ENCODE data around the gene ADSS1.

The ADSS1 gene

DNA sequence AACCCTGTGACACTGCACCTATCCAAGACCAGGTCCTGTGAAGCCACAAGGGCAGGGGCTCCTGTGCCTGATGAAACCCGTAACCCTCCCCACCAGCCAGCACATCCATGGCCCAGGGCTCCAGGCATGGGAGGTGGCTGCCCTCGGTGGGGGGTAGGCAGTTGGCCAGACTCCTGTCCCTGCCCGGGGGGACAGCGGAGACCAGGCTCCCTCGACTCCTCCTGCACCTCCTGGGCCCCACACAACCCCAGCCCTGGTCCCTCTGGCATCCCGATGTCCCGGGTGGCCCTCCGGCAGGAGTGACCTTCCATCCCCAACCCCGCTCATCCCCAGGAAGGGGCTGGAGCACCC lies 60.2 kb downstream of the ADSS1 start:
- DNase-seq (ENCODE audit: low spot score), result no peak

DNA sequence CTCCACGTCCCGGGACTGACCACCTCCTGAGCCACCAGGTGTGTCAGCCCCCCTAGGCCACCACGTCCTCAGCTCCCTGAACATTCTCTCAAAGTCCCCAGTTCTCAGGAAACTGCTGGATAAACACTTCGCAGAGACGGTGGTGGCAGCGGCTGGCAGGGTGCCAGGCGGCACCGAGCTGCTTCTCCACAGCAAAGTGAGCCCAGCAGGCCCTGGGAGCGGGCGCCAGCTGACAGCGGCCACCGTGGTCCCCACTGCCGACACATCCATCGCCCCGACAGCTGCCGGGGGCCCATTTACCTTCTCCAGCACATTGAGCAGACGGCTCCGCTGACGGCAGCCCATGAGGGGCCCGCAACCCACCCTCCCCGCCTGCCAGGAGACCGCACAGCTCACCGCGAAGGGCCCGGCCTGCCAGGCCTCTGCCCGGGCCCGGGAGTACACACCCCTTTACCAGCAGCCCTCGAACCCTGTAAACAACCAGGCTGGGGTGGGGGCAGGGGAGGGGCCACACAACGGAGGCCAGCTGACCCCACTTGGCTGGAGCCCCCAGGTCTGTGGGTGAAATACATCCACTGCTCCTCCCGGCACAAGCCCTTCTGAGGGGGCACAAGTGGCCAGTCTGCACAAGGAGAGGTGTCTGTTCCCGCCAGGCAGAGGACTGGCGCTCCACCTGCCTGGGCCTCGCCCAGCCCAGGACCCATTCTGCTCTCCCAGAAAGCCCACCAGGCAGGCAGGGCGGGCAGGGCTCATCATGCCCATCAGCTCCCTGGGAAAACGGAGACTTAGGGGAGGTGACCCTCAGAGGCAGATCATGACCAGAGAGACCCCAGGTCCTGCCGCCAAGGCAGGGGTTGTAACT lies 61.0 kb downstream of the ADSS1 start:
- DNase-seq (ENCODE audit: low spot score), result no peak

DNA sequence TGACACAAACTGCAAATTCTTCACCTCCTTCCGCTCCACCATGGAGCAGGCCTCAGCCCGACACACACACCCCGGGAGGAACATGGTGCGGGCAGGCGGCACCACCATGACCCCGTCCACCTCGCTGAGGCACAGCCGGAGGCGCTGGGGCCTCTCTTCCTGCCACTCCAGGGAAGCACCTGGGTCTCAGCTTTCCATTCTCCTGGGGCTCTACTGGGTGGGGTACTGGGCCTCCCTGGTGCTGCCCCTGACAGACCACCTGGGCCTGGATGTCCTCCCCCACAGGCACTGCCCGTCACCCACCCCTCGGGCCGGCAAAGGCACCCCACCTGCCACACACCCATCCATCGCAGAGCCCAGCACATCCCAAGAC lies 61.7 kb downstream of the ADSS1 start:
- no peak for DNase-seq (ENCODE audit: low spot score)

DNA sequence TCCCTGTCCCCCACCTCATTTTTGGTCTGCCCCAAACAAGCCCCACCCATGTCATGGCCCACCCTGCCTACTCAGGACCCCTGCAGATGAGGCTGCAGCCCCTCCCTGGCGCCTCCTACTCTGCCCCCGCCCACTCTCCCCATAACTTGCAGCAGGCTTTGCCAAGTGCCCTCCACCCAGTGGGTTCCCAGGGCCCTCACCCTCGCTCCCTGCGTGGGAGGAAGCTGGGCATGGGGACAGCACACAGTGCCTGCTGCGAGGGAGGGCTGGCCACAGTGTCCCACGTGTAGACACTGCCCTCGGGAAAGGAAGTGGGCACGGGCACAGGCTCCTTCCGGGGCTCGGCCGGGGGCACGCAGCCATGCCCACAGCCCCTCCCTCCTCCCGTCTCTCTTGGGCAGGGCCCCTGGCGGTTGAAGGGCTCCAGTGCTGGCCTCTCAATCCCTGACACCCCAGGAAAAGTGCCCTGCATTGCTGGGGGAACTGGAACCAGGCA lies 62.1 kb downstream of the ADSS1 start:
- no peak for DNase-seq (ENCODE audit: low spot score)

DNA sequence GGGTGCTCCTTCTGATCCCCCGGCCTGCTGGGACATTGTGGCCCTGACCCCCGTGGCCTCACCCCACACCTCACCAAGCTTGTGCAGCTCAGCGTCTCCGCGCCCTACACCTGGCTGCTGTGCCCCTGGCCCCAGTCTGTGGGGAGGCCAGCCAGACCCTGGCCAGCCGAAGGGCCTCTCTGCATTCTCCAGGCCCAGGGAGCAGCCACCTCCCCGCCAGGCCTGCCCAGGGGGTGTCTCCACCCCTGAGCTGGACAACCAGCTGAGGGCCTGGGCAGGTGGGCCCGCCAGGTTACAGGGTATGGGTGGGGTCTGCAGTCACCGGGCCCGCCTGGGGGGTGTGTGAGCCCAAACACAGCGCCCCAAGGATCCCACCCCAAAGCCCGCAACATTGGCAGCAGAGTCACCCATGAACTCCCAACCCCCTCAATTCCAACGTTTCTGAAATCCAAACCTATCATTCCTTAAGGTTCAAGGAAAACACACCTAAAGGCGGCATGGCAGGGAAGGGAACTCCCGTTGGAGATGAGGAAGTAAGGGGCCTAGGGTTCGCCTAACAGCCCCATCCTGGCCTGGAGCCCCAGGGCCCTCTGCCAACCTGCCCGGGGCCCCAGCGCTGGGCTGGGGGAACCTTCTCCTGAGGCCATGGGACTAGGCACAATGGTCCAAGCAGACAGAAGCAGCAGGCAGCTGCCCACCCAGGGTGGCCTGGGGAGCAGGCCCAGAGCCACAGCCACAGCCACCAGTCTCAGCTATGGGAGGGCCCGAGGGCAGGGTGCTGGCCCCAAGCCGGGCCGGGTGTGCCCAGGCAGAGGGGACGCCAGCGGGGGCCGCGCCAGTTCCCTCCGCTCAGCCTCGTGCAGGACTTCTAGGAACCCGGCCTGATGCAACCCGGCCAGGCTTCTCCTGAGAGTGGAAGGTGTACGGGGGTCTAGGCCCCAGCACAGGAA lies 63.0 kb downstream of the ADSS1 start:
- DNase-seq (ENCODE audit: low spot score), result no peak

DNA sequence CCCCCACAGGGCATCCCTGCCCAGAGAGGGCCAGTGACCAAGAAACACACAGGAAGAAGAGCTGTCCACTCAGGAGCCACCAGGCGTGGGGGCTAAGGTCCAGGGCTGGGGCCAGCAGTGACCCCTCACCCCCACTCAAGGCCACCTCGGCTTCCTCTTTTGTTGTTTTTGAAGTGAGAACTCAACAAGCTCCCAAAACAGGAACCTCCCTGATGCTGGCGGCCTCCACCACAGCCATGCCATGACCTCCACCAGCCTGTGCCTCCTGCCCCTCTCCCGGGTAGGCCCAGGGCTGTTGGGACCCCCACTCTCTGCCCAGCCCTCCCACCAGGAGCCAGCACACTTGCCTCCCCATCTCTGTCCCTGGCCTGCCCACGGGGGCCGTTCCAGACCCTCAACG lies 63.7 kb downstream of the ADSS1 start:
- DNase-seq (ENCODE audit: low spot score), result no peak

DNA sequence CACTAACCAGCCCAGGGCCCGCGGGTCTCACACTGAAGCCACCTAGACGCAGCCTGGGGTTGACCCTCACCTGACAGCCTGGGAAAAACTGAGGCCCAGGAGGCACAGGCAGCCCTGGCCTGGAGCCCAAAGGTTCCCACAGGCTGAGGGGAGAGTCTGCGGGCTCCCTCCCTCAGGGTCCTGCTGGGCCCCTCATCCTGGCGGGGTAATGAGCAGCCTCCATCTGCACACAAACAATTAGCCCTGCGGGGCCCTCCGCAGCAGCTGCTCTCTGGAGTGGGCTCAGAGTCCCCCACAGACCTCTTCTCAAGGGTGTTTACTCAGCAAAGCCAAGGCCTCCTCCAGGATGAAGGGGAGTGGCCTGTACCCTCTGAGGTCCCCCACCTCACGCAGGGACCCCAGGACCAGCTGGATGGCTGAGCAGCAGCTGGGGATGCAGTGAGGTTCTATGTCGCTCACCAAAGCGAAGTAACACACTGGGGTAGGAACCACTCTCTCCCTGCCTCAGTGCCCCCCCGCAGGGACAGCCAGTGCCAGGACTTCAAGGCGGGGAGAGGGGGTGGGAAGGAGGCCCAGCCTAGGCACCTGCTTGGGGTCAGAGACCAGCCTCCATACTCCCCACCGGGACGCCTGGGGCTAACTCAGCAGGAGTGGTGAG lies 64.3 kb downstream of the ADSS1 start:
- DNase-seq (ENCODE audit: low spot score), result no peak

DNA sequence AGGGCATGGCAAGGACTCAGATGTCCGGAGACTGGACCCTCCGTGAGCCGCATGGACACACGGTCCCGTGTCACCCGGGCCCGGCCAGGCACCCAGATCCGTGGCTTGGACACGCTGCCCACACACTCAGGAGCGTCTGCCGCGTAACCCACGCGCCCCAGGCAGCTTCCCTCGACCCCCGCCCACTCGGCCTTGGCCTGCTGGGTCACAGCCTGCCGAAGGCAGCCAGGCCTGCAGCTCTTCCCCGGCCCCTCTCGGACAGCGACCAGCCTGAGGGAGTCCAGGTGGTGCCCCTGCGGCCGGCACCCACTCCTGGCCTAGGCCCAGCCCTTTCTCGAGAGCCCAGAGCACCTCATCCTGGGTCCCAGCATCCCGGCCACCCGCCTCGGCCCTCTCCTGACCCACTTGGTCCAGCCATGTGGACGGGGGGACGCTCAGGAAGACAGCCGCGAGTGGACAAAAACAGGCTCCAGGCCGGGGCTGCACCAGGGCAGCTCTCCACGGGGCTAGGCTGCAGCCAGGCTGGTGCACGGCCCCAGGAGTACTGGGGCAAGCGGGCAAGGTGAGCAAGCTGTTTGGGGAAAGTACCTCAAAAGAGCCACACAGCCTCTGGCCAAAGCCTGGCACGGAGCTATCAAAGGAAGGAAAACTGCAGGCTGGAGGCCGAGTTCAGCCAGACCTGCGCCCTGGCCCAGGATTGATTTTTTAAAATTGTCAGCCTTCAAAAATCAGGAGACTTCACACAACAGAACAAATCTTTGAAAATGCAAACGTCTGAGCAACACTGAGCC lies 65.0 kb downstream of the ADSS1 start:
- DNase-seq (ENCODE audit: low spot score), result no peak

DNA sequence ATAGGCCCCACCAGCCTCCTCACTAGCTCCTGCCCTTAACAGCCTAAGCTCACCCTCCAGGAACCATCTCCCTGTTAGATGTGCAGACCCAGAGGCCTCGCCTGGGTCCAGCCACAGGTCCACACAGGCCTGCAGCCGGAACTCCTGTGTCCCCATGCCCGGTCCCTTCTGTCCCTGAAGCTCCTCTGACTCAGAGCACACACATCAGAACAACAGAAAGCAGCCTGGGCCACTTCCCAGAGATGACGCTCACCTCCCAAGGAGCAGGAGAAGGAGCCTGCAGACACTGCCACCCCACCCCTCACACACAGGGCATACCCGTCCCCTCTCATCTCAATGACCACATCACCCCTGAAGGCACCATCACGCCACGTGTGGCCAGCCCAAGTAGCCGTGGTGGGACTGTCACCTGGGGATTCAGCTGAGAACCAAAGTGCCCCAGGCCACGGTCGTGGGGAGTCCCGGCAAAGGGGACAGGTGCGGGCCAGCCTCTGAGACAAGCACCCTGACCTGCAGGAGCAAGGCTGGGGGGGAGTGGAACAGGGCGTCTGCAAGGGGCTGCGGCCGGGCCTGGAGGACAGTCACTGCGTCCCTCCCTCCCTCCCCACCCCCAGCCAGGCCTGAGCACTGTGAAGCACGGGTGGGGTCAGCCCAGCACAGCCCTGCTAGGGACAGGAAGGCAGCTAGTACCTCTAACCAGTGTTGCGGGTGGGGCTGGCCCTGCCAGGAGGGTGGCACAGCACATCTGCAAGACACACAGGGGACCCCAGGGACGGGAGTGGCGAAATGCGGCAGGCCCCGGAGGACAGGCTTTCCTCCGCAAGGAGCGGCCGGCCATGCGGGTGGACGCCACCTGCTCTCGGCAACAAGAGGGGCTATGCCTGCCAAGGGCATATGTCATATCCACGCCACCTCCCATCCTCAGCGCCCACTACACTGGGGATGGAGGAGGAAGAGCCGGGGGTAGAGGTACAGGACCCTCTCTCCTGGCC lies 66.0 kb downstream of the ADSS1 start:
- no peak for DNase-seq (ENCODE audit: low spot score)

DNA sequence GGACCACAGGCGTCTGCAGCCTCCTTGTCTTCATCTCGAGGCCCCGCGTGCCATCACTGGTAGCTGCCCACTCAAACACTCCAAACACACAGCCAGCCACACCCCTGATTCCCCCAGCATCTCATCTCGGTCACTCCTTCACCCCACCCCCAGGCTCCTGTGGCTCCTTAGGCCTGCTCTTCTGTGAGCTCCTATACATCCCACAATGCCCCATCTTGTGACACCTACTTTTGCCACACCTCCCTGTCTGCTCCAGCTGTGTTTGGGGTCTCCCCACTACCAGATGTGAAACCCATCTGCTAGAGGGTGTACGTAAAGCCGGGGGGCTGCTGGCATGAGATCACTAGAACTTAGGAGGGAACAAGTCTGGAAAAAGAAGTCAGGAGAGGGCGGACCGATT lies 67.4 kb downstream of the ADSS1 start:
- no peak for DNase-seq (ENCODE audit: low spot score)

DNA sequence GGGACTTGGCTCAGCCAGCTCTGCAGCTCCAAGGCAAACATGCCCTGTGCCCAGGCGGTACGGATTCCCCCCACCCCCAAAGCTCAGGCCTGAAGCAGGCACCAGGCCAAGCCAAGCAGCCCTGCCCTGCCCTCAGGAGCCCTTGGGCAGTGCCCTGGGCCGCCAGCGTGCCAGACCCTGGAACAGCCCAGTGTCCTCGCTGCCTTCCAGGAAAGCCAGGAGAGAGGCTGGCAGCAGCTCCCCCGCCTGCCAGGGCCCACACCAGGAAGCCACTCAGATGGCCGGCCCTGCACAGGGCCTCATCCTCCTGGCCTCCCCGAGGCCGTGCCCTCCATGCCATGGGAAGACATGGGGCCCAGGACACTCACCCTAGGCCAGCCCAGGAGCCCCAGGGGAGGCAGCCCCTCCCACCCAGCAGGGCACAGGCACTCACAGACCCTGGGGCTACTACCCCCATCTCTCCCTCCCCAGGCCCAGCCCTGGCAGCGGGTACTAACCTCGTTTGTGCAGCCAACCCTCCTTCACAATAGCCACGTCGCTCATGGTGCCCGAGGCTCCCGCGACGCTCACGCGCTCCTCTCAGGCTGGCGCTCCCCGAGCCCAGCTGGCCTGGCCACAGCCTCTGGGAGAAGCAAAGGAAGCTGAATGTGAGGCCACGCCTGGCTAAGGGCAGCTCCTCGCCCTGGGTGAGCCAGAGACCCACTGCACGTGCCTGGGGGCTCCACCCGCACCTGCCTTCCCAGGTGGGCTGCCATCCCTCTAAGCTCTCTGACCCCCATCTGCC lies 68.3 kb downstream of the ADSS1 start:
- no peak for DNase-seq (ENCODE audit: low spot score)

DNA sequence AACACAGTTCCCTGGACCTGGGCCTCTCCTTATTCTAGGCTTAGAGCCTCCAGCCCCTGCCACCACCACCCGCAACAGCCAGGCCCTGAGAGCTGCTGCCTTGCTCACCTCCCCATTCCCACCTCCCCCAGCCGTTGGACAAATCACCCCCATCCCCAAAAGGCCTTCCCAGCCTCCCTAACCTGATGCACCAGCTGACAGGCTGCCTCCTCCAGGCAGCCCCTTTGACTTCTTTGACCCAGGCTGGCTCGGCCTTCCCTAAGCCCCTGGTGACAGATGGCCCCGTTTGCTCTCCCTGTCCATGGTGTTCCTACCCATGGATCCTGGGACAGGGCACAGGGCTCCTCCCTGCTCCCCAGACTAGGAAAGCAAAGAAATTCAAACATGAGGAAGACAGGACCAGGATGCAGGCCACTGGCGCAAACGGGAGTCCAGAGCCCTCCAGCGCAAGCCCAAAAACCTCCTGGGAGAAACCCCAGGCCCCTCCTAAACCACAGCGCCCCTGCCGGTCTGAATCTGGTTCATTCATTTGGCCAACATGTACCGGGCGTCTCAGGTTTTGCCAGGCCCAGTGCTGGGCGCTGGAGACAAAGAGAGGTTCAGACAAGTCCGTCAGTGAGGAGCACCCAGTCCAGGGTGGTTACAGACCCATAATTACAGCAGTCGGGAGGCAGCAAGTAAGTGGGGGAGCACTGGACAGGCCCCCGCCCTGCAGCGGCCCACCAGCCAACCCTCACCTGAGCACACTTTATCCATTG lies 69.1 kb downstream of the ADSS1 start:
- no peak for DNase-seq (ENCODE audit: low spot score)

DNA sequence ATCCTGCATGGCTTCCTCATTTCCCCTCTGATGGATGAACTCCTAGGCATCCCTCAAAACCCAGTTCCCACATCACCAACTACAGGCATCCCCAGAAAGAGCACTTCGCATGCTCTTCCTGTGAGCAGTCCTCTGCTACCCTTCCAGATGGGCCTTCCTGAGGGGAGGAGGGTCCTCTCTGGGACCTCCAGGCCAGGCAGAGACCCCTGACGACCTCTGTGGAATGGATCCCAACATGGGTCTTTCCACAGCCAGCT lies 69.6 kb downstream of the ADSS1 start:
- no peak for DNase-seq (ENCODE audit: low spot score)

DNA sequence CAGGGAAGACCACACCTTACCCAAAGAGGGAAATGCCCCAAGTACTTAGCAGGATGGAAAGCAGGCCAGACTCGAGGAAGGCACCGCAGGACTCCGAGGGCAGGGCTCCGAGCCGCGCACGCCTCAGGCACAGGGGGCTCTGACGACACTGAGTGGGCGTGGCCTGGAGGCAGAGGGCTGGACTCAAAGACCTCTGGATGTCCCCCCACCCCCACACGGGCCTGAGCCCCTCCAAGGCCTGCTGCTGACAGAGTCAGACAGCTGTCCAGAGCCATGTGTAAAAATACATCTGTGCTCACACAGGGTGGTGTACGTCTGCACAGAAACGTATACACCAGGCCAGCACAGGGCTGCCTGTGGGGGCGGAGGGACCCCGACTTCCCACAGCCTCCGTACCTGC lies 70.1 kb downstream of the ADSS1 start:
- no peak for DNase-seq (ENCODE audit: low spot score)

DNA sequence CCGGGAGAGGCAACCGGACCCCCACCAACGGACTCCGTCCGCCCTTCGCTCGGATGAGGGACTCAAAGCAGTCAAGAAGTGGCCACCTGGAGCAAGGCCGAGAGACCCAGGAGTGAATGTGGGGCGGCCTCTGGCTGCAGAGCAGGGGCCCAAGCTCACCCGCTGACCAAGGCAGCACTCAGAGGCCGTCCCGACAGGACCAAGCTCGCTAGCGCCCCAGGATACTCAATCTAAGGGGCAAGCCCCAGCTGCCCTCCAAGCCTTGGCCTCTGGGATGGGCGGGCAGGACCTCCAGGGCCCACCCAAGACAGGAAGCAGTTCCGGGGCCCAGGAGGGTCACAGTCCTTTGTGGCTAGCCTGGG lies 70.6 kb downstream of the ADSS1 start:
- no peak for DNase-seq (ENCODE audit: low spot score)

DNA sequence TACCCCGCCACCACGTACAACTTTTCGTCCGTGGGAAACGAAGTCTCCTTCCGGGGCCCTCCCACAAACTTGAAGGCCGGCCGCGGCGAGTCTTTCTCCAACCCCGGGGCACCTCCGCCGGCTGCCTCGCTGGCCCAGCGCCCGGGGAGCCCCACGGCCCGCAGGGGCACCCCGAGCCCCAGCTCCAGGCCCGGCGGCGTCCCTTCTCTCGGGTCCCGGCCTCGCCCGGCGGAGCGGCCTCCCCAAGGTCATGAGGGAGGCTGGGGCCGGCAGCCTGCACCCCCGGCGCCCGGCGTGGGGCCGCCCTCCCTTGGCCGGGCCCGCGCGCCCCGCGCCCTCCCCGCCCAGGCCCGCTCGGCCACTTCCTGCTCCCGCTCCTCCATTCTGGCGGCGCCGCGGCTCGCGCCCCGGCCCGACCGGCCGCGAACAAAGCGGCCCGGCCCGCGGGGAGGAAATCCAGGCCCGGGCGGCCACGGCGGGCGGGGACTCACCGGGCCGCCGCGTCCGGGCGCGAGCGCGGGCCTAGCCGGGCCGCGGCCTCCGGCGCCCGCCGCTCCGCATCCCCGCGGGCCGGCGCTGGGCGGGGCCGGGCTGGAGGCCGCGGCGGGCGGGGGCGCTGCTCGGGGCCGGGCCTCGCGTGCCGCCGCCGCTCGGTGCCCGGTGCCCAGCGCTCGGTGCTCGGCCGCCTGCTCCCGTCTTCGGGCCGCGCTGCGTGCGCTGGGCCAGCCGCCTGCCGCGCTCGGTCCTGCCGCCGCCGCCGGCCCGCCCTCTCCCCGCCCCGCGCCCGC lies 71.2 kb downstream of the ADSS1 start, which contains the start of gene AKT1:
AKT1 (minus strand) TSS at position 756 of the 788 bp plus-strand sequence. CDS start 3,105 bp downstream, outside the sequence.
- DNase-seq (ENCODE audit: low spot score), result no peak

DNA sequence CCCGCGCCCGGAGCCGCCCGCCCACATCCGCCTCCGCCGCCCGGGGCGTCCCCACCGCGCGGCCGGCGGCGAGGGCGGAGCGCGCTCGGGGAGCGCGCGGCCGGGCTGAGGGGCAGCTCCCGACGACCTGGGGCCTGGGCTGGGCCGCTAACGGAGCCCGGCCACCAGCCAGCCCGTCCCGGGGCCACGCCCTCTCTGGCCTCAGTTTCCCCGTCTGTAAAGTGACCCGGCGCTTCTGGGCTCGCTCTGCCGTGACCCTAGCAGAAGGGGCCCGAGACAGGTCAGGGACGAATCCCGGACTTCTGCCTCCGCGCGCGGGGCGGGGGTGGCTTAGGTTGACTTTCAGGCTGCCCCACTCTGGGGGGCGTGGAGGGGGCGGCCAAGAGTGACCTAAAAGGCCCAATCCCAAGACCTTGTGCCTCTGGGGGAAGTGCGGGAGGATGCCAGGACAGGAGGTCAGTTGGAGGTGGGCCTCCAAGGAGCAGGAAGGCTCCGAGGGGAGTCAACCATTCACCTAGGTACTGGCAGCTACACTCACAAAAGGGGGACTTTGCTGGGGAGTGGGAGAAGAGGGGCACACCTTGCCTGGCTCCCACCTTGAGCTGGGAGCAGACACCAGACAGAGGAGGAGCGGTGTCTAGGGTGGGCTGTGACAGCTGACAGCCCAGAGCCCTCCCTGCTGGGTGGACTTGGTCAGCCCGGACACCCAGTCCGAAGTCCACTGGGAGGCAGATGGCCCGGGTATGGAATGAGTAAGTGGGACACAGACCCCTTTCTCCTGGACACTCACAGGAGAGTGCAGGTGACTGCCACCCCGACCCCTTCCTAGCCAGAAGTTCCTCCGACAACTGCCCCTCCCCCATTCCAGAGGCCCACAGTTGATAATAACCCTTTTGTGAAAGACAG lies 72.0 kb downstream of the ADSS1 start:
- DNase-seq (ENCODE audit: low spot score), result no peak
